Fibroblast of gingiva (primary cell): ENCODE measurements around the gene ORMDL3.
"Not testable (repeated sequence)": the region's sequence is repeated elsewhere in the genome, so short reads cannot be mapped to it uniquely, and the experiment has no call there.

Experiments
- DNase-seq: peaks from one replicate; pipeline ENCODE4 v3.0.0-alpha.2; 2011; ENCODE audit warnings: low read depth

Gene ORMDL3

GRCh38 chr17:39949028-39949427, 21.6 kb upstream of the ORMDL3 start:
- DNase-seq = no peak

- not testable (repeated sequence) for DNase-seq
These were observed 21.1 kb upstream of the ORMDL3 start for GRCh38 chr17:39948489-39948828.

- no peak for DNase-seq
These were observed 19.3 kb upstream of the ORMDL3 start for GRCh38 chr17:39946551-39947330.

- no peak for DNase-seq
These were observed 17.0 kb upstream of the ORMDL3 start for GRCh38 chr17:39944393-39944711.

GRCh38 chr17:39943702-39944392, 16.4 kb upstream of the ORMDL3 start:
- no peak for DNase-seq

GRCh38 chr17:39939588-39940419, 12.4 kb upstream of the ORMDL3 start:
- DNase-seq = peak; percentile 83

- no peak for DNase-seq
These were observed 11.7 kb upstream of the ORMDL3 start for GRCh38 chr17:39939106-39939505.

GRCh38 chr17:39938140-39938869, 10.9 kb upstream of the ORMDL3 start:
- DNase-seq = no peak

GRCh38 chr17:39937447-39937846, 10.0 kb upstream of the ORMDL3 start:
- DNase-seq = no peak

GRCh38 chr17:39935909-39936308, 8.5 kb upstream of the ORMDL3 start:
- peak; percentile 17 for DNase-seq

GRCh38 chr17:39934324-39934723, 6.9 kb upstream of the ORMDL3 start:
- no peak for DNase-seq

GRCh38 chr17:39933912-39934311, 6.5 kb upstream of the ORMDL3 start:
- no peak for DNase-seq

- peak; percentile 85 for DNase-seq
These were observed 2.4 kb upstream of the ORMDL3 start for GRCh38 chr17:39929646-39930407.

- peak; percentile 86 for DNase-seq
These were observed 1.7 kb upstream of the ORMDL3 start for GRCh38 chr17:39928858-39929645.

- DNase-seq = no peak
These were observed 792 bp upstream of the ORMDL3 start for GRCh38 chr17:39927929-39928857.

GRCh38 chr17:39926588-39927100, 757 bp downstream of the ORMDL3 start:
- peak; percentile 38 for DNase-seq

- no peak for DNase-seq
These were observed 1.2 kb downstream of the ORMDL3 start for GRCh38 chr17:39926135-39926587.

- DNase-seq = no peak
These were observed 1.9 kb downstream of the ORMDL3 start for GRCh38 chr17:39925282-39926134.
